Endothelial cell of umbilical vein (primary cell): Measurements from ENCODE around the gene RBMS1. TPM values are rescaled to one million over a fixed set of nuclear protein-coding genes. Genes with fewer than 3 reads are reported as not detected.

Experiments
- BruUV-seq: library from RNA; stranded (reverse); fragments of 400-500 nt; replicated peaks from 2 replicates; lab custom pipeline; 2021; lab: Mats Ljungman, UMichigan
- CTCF ChIA-PET: fragments of 300-600, 350-600 bp; sonication (Branson Sonifier 250); formaldehyde crosslinking; loops from one replicate; lab custom pipeline; 2021; ENCODE audit warnings: antibody characterized with exemption, inconsistent platforms; lab: Charles Lee
- POLR2A ChIA-PET: fragments of 300-600, 350-600 bp; sonication (Branson Sonifier 250); formaldehyde crosslinking; loops from one replicate; lab custom pipeline; 2021; ENCODE audit warnings: antibody characterized with exemption, inconsistent platforms; lab: Charles Lee
- DNase-seq: peaks from one replicate; pipeline ENCODE4 v3.0.0-alpha.2; 2011; ENCODE audit warnings: low read depth, low spot score
- FAIRE-seq: peaks from 2 replicates; lab custom pipeline; 2011; peaks lifted over from hg19 to GRCh38; lab: Jason Lieb, UNC
- H2AFZ ChIP-seq: 2 replicates; pipeline ENCODE4 v1.6.0; 2012; ENCODE audit warnings: low read depth, low read length, control low read depth, inconsistent platforms
- H3K27ac ChIP-seq: 2 replicates; pipeline ENCODE4 v1.5.1; 2011; ENCODE audit warnings: low read depth, mild to moderate bottlenecking, control low read depth, low read length, moderate library complexity; ENCODE audit not compliant: insufficient read depth
- H3K27me3 ChIP-seq, 2 experiments: 2 replicates each; pipeline versions ENCODE4 v1.6.0 to v1.6.1; 2011; ENCODE audit warnings: low read length in 2 of 2, mixed read lengths in 1 of 2; ENCODE audit not compliant: control insufficient read depth in 2 of 2, insufficient read depth in 2 of 2
- H3K36me3 ChIP-seq, 2 experiments: 2 replicates in 1 of 2; 3 replicates in 1 of 2; pipeline ENCODE4 v1.5.1; 2011; ENCODE audit warnings: low read length in 2 of 2, mild to moderate bottlenecking in 1 of 2, moderate library complexity in 1 of 2; ENCODE audit not compliant: control insufficient read depth in 2 of 2, insufficient read depth in 2 of 2; ENCODE audit errors: extremely low read depth in 1 of 2
- H3K4me1 ChIP-seq: 3 replicates; pipeline ENCODE4 v1.5.1; 2011; ENCODE audit warnings: mild to moderate bottlenecking, low read length; ENCODE audit not compliant: control insufficient read depth, insufficient read depth; ENCODE audit errors: extremely low read depth
- H3K4me2 ChIP-seq: 2 replicates; pipeline ENCODE4 v1.6.1; 2011; ENCODE audit warnings: low read length, control low read depth, mixed read lengths; ENCODE audit not compliant: insufficient read depth
- H3K4me3 ChIP-seq, 3 experiments: fragments of 200-600 bp in 1 of 3; sonication (generic), shearing (Covaris generic) in 1 of 3; replicated peaks in 1 of 3; 2 replicates each; pipeline ENCODE4 v1.5.1; 2011 to 2016; ENCODE audit warnings: control low read depth in 3 of 3, low read length in 3 of 3, mild to moderate bottlenecking in 2 of 3, inconsistent platforms in 1 of 3, low read depth in 1 of 3, moderate library complexity in 1 of 3; ENCODE audit not compliant: insufficient read depth in 1 of 3
- H3K79me2 ChIP-seq: 2 replicates; pipeline ENCODE4 v1.6.0; 2012; ENCODE audit warnings: low read length, inconsistent platforms; ENCODE audit not compliant: control insufficient read depth, insufficient read depth
- H3K9ac ChIP-seq: replicated peaks from 2 replicates; pipeline ENCODE3; 2011; ENCODE audit warnings: low read length, control low read depth; ENCODE audit not compliant: insufficient read depth; ENCODE audit errors: extremely low read depth
- H3K9me1 ChIP-seq: replicated peaks from 3 replicates; pipeline ENCODE4 v1.6.0; 2011; ENCODE audit warnings: mild to moderate bottlenecking, low read length; ENCODE audit not compliant: control insufficient read depth, insufficient read depth; ENCODE audit errors: extremely low read depth
- H3K9me3 ChIP-seq: replicated peaks from 2 replicates; pipeline ENCODE4 v1.5.1; 2012; ENCODE audit warnings: low read length, inconsistent platforms; ENCODE audit not compliant: control insufficient read depth, insufficient read depth
- H4K20me1 ChIP-seq: replicated peaks from 2 replicates; pipeline ENCODE3; 2011; ENCODE audit warnings: mild to moderate bottlenecking, low read length; ENCODE audit not compliant: control insufficient read depth, insufficient read depth; ENCODE audit errors: extremely low read depth
- EZH2 ChIP-seq: IDR thresholded peaks from 2 replicates; pipeline ENCODE4 v1.6.1; 2012; ENCODE audit warnings: borderline replicate concordance, low read depth, mild to moderate bottlenecking, moderate library complexity, low read length, inconsistent platforms; ENCODE audit not compliant: severe bottlenecking
- FOS ChIP-seq: IDR thresholded peaks from 2 replicates; pipeline ENCODE4 v1.6.1; 2011; ENCODE audit warnings: mild to moderate bottlenecking, low read length, moderate library complexity, borderline replicate concordance; ENCODE audit not compliant: insufficient read depth
- GATA2 ChIP-seq: IDR thresholded peaks from 2 replicates; pipeline ENCODE4 v1.7.0; 2011; ENCODE audit warnings: low read depth, mild to moderate bottlenecking, moderate library complexity, mixed read lengths, low read length; ENCODE audit not compliant: insufficient read length, insufficient read depth
- JUN ChIP-seq: IDR thresholded peaks from 2 replicates; pipeline ENCODE4 v1.6.1; 2011; ENCODE audit warnings: borderline replicate concordance, low read depth; ENCODE audit not compliant: insufficient read length, insufficient read depth
- MYC ChIP-seq: IDR thresholded peaks from one replicate; pipeline ENCODE4 v1.6.1; 2011; ENCODE audit warnings: mild to moderate bottlenecking, low read depth, low read length
- POLR2A ChIP-seq: IDR thresholded peaks from 2 replicates; pipeline ENCODE4 v1.6.1; 2012; ENCODE audit warnings: low read depth, mild to moderate bottlenecking, control low read depth, low read length
- POLR2AphosphoS5 ChIP-seq: IDR thresholded peaks from 2 replicates; pipeline ENCODE4 v1.6.1; 2012; ENCODE audit warnings: low read depth, mild to moderate bottlenecking, control low read depth, low read length, moderate library complexity; ENCODE audit not compliant: insufficient read depth
- dilution Hi-C: fragments of 300-500 bp; cut with MboI; formaldehyde crosslinking; loops from one replicate; pipeline ENCODE4 v1.15.0; 2019; ENCODE audit warnings: low sequenced_read_pairs; ENCODE audit not compliant: extremely low pct_ligation_motif_present
- intact Hi-C: fragments of 100-400 bp; cut with micrococcal nuclease; formaldehyde crosslinking; loops from one replicate; pipeline ENCODE4 v1.10.0; 2022
- polyA plus RNA-seq, 4 experiments: library from polyadenylated mRNA; depleted of rRNA in 3 of 4; stranded (reverse) in 3 of 4; unstranded in 1 of 4; fragments of >200 nt; gene quantifications; 2 replicates each; pipeline versions ENCODE4 v1.2.1 to v1.2.3, GENCODE V29; 2011 to 2012; ENCODE audit warnings: missing spikeins in 1 of 4
- total RNA-seq: library from RNA; stranded (reverse); gene quantifications from 2 replicates; pipeline ENCODE4 v1.2.3, GENCODE V29; 2021
- TF ChIP-seq, protein P1 (sequence below), 2 donors: IDR thresholded peaks; 1 replicate in 1 of 2; 2 replicates in 1 of 2; pipeline ENCODE4 v1.5.1; 2011; ENCODE audit warnings: low read length in 2 of 2, mild to moderate bottlenecking in 2 of 2, moderate library complexity in 2 of 2, control low read depth in 1 of 2, inconsistent platforms in 1 of 2, low read depth in 1 of 2; ENCODE audit not compliant: insufficient read depth in 1 of 2; ENCODE audit errors: extremely low read depth in 1 of 2
- TF ChIP-seq, protein P2 (sequence below): IDR thresholded peaks from 2 replicates; pipeline ENCODE4 v1.6.1; 2011; ENCODE audit not compliant: insufficient read depth, insufficient read length

The RBMS1 gene
- total and polyA plus RNA-seq, 2 donors (not counting 3 experiments of a cell fraction or from before 2014, with no cell fraction given), result 60.0 to 93.3 TPM

DNA sequence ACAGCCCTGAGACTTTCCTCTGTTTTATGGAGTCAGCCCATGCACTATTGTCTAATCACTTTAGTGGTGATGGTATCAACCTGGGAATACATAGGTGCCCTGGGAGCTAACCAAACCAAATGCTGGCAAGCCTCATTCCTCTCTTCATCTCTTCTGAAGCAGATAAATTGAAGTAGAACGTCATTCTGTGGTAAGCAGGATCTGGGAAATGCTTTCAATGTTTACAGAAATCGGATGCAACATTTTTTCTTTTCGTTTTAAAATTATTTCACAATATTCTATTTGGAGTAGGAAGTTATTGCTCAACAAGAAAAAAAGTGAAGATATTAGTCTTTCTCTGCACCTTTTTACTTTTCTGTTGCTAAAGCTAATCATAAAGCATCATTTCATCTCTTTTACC is 114.2 kb downstream of the RBMS1 start:
- H4K20me1 ChIP-seq, result no peaks in the 10 kb centered on the region
- H3K36me3 ChIP-seq, result no peaks in the 10 kb centered on the region
- no peak overlapping the region for H3K27ac ChIP-seq
- peak overlapping the region; percentile 73 for H3K4me2 ChIP-seq
- no peak overlapping the region for H3K4me3 ChIP-seq
- no peaks in the 10 kb centered on the region for H3K9me1 ChIP-seq
- DNase-seq, result no peak
- H3K79me2 ChIP-seq, result peaks cover 95% of the 10 kb centered on the region
- H3K9ac ChIP-seq, result no peak overlapping the region
- no peaks in the 10 kb centered on the region for H3K27me3 ChIP-seq
- peaks cover 85% of the 10 kb centered on the region for H3K4me1 ChIP-seq
- ChIA-PET CTCF (interaction anchor here (1.6 to 2.3 kb wide), 2 partner anchors 64 to 591 kb away, joined by 3 to 8 read pairs; no protein-coding TSS in a partner anchor), POLR2A (no interaction called here)
- no TSS peak for BruUV-seq
- FAIRE-seq, result no peak
- no peak for TF ChIP-seq JUN
- no peak for TF ChIP-seq EZH2
- TF ChIP-seq GATA2, result no peak
- TF ChIP-seq FOS, result no peak
- TF ChIP-seq MYC, result no peak
- H3K9me3 ChIP-seq, result no peaks in the 10 kb centered on the region
- dilution Hi-C loops (no loop called here), intact Hi-C loops (no loop called here)
- no peak overlapping the region for H2AFZ ChIP-seq

DNA sequence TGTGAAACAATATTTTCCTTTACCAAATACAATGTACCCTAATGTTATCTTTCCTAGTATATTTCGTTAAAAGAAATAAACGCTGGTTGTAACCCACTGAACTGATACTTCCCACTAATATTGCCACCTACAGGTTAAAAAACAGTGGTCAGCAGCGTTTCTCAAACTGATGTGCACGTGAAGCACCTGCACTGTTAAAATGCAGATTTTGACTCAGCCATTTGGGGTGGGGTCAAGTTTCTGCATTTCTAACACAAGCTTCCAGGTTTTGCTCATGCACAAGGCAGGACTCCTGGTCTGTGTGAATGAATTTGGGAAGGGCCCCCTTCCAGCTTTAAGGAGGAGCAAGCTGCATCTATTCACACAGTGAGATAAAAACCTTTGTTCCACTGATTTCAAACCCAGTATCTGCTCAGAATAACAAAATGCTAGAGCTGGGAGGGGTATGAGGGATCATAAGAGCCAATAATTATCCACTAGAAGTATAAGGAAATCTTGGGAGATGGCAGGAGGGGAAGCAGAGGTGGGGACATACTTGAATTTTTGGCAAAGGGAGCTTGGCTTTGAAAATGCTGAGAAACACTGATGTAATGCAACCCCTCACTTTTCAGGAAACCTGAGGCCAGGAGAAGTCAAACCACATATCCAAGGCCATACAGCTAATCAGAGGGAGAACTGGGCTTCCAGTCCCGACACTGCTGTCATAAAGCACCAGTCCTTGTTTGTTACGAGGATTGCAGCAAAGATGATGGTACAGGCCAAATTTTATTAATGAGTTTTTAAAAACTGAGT is 116.2 kb downstream of the RBMS1 start:
- Histone ChIP-seq H3K27ac (peak overlapping the region; percentile 85), H3K9me1 (no peaks in the 10 kb centered on the region), H4K20me1 (no peaks in the 10 kb centered on the region), H3K4me3 (no peak overlapping the region), H3K79me2 (peaks cover 94% of the 10 kb centered on the region), H2AFZ (no peak overlapping the region), H3K9ac (peak overlapping the region; percentile 60), H3K36me3 (no peaks in the 10 kb centered on the region), H3K4me1 (peaks cover 97% of the 10 kb centered on the region), H3K4me2 (peak overlapping the region; percentile 19), H3K27me3 (no peaks in the 10 kb centered on the region), H3K9me3 (no peaks in the 10 kb centered on the region)
- ChIA-PET POLR2A (no interaction called here), CTCF (interaction anchor here (0.9 to 3.1 kb wide), 17 partner anchors 8 to 685 kb away, joined by 3 to 24 read pairs (median 4); no protein-coding TSS in a partner anchor)
- DNase-seq (no peak), FAIRE-seq (peak; percentile 37)
- TF ChIP-seq JUN, result no peak
- no peak for TF ChIP-seq MYC
- TF ChIP-seq, protein P1, sequence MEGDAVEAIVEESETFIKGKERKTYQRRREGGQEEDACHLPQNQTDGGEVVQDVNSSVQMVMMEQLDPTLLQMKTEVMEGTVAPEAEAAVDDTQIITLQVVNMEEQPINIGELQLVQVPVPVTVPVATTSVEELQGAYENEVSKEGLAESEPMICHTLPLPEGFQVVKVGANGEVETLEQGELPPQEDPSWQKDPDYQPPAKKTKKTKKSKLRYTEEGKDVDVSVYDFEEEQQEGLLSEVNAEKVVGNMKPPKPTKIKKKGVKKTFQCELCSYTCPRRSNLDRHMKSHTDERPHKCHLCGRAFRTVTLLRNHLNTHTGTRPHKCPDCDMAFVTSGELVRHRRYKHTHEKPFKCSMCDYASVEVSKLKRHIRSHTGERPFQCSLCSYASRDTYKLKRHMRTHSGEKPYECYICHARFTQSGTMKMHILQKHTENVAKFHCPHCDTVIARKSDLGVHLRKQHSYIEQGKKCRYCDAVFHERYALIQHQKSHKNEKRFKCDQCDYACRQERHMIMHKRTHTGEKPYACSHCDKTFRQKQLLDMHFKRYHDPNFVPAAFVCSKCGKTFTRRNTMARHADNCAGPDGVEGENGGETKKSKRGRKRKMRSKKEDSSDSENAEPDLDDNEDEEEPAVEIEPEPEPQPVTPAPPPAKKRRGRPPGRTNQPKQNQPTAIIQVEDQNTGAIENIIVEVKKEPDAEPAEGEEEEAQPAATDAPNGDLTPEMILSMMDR (IDR thresholded peaks at IDR 0.05; ENCODE audit: extremely low read depth in 1 of 2, insufficient read depth in 1 of 2, low read depth in 1 of 2, low read length in 2 of 2), result peak in 1 of 2 donors; percentile 31
- TF ChIP-seq FOS, result no peak
- TF ChIP-seq, protein P2, sequence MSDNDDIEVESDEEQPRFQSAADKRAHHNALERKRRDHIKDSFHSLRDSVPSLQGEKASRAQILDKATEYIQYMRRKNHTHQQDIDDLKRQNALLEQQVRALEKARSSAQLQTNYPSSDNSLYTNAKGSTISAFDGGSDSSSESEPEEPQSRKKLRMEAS, result no peak
- no peak for TF ChIP-seq EZH2
- no peak for TF ChIP-seq POLR2A
- peak; percentile 23 for TF ChIP-seq GATA2
- no peak for TF ChIP-seq POLR2AphosphoS5
- BruUV-seq, result no TSS peak
- dilution Hi-C loops, result no loop called here
- intact Hi-C loops, result no loop called here
